Stomach (tissue), 9 donors: ENCODE data around the gene DNAH6. TPM values are rescaled to one million over a fixed set of nuclear protein-coding genes. Genes with fewer than 3 reads are reported as not detected.

Experiments used
- DNase-seq, 2 donors: peaks; one replicate each; pipeline versions ENCODE4 v3.0.0 to v3.0.0-alpha.2; 2013 to 2019
- H3K27ac ChIP-seq, 5 donors: fragments of 200-600 bp in 4 of 5; sonication (generic) in 4 of 5; one replicate each; pipeline ENCODE4 v1.5.1; 2013 to 2019; ENCODE audit warnings: mild to moderate bottlenecking in 1 of 5, moderate library complexity in 1 of 5
- H3K27me3 ChIP-seq, 3 donors: fragments of 200-600 bp; sonication (generic); one replicate each; pipeline ENCODE4 v1.5.1; 2017 to 2019; ENCODE audit warnings: mixed run types in 1 of 3
- H3K36me3 ChIP-seq, 4 donors: fragments of 200-600 bp; sonication (generic); 1 replicate in 3 of 4; 2 replicates in 1 of 4; pipeline ENCODE4 v1.5.1; 2016 to 2019
- H3K4me1 ChIP-seq, 4 donors: fragments of 200-600 bp; sonication (generic); one replicate each; pipeline ENCODE4 v1.5.1; 2016 to 2019
- H3K4me3 ChIP-seq, 4 donors: fragments of 200-600 bp; sonication (generic) in 3 of 4; one replicate each; pipeline ENCODE4 v1.5.1; 2016 to 2019; ENCODE audit warnings: mild to moderate bottlenecking in 1 of 4
- H3K9me3 ChIP-seq, 4 donors: fragments of 200-600 bp; sonication (generic); one replicate each; pipeline ENCODE4 v1.5.1; 2016 to 2019
- CTCF ChIP-seq, 7 experiments: fragments of 450-650 bp in 4 of 7; fragments of 200-600 bp in 3 of 7; sonication (generic) in 3 of 7; IDR thresholded peaks; one replicate each; pipeline ENCODE4 v1.5.1; 2016 to 2019; ENCODE audit warnings: antibody characterized with exemption in 7 of 7, control low read depth in 2 of 7, mild to moderate bottlenecking in 1 of 7
- EP300 ChIP-seq: sonication (generic); formaldehyde crosslinking; IDR thresholded peaks from one replicate; pipeline ENCODE4 v1.6.1; 2017; ENCODE audit warnings: antibody characterized with exemption
- POLR2A ChIP-seq, 4 donors: fragments of 450-650 bp; IDR thresholded peaks; one replicate each; pipeline ENCODE4 v1.6.1; 2016; ENCODE audit warnings: antibody characterized with exemption in 4 of 4, control low read depth in 2 of 4, mild to moderate bottlenecking in 1 of 4, moderate library complexity in 1 of 4
- POLR2AphosphoS5 ChIP-seq, 3 donors: sonication (generic); formaldehyde crosslinking; IDR thresholded peaks; one replicate each; pipeline ENCODE4 v1.6.1; 2016; ENCODE audit warnings: antibody characterized with exemption in 3 of 3
- WGBS, 5 donors: extraction: QIAGEN DNeasy Blood & Tissue Kit in 3 of 5; methylation state at CpG; one replicate each; pipeline versions ENCODE4 v1.1.5 to v1.1.7; 2013 to 2018; 5-methylcytosine and 5-hydroxymethylcytosine counted together
- intact Hi-C: fragments of 100-400 bp; cut with DNase I; formaldehyde crosslinking; loops from one replicate; pipeline ENCODE4 v1.15.1; 2023; ENCODE audit warnings: low total_unique reads
- polyA plus RNA-seq, 3 donors: library from polyadenylated mRNA; stranded (reverse); fragments of 200-250 nt; gene quantifications; one replicate each; pipeline ENCODE4 v1.2.3, GENCODE V29; 2013
- total RNA-seq, 5 donors: library from RNA; depleted of rRNA; stranded (reverse); fragments of >200 nt; gene quantifications; one replicate each; pipeline versions ENCODE4 v1.1.0 to v1.2.3, GENCODE V29; 2014 to 2016
- donor health status: healthy with polysubstance abuse.
- donor health status: Bipolar disorder and iron deficiency.
- donor health status: healthy.

The DNAH6 gene
- total and polyA plus RNA-seq, 8 donors = 0.15 to 4.5 (median 0.44) TPM

GRCh38 chr2:84800194-84800805 lies 284.0 kb downstream of the DNAH6 start:
- 44 to 79% (median 71%) methylated on average over 1 of the region's 1 CpG for WGBS, 5 donors
- peaks cover 0 to 12% (median 5%) of the 10 kb centered on the region in 4 donors for H3K9me3 ChIP-seq
- H3K4me1 ChIP-seq = peaks cover 0 to 3% (median 0%) of the 10 kb centered on the region in 4 donors
- no peak for TF ChIP-seq EP300
- no peak for TF ChIP-seq POLR2AphosphoS5 (IDR thresholded peaks at IDR 0.05)
- no peak for TF ChIP-seq POLR2A (IDR thresholded peaks at IDR 0.05)
- intact Hi-C loops = no loop called here
- no peaks in the 10 kb centered on the region for H3K27me3 ChIP-seq
- H3K36me3 ChIP-seq = no peaks in the 10 kb centered on the region
- H3K4me3 ChIP-seq = no peak overlapping the region
- no peak for DNase-seq
- H3K27ac ChIP-seq = no peak overlapping the region

- Histone ChIP-seq H3K4me3 (no peak overlapping the region), H3K27me3 (no peaks in the 10 kb centered on the region), H3K36me3 (no peaks in the 10 kb centered on the region), H3K4me1 (peaks cover 0 to 6% (median 3%) of the 10 kb centered on the region in 4 donors), H3K27ac (no peak overlapping the region), H3K9me3 (peaks cover 0 to 12% (median 5%) of the 10 kb centered on the region in 4 donors)
- WGBS, 5 donors = 81 to 88% (median 84%) methylated on average over 2 of the region's 2 CpGs
- no peak for TF ChIP-seq POLR2A (IDR thresholded peaks at IDR 0.05)
- no peak for TF ChIP-seq CTCF (IDR thresholded peaks at IDR 0.05)
- TF ChIP-seq POLR2AphosphoS5 (IDR thresholded peaks at IDR 0.05) = no peak
- TF ChIP-seq EP300 = no peak
- no peak for DNase-seq
- intact Hi-C loops = no loop called here
These were observed 285.5 kb downstream of the DNAH6 start for GRCh38 chr2:84801811-84802210.

- DNase-seq = no peak
- intact Hi-C loops = no loop called here
- H3K36me3 ChIP-seq = no peaks in the 10 kb centered on the region
- H3K4me1 ChIP-seq = peaks cover 0 to 16% (median 11%) of the 10 kb centered on the region in 4 donors
- H3K4me3 ChIP-seq = no peak overlapping the region
- 25 to 53% (median 31%) methylated on average over 1 of the region's 1 CpG for WGBS, 5 donors
- no peaks in the 10 kb centered on the region for H3K27me3 ChIP-seq
- peaks cover 0 to 12% (median 5%) of the 10 kb centered on the region in 4 donors for H3K9me3 ChIP-seq
- no peak overlapping the region for H3K27ac ChIP-seq
- no peak for TF ChIP-seq EP300
- TF ChIP-seq POLR2AphosphoS5 (IDR thresholded peaks at IDR 0.05) = no peak
- no peak for TF ChIP-seq CTCF (IDR thresholded peaks at IDR 0.05)
- TF ChIP-seq POLR2A (IDR thresholded peaks at IDR 0.05) = no peak
These were observed 289.1 kb downstream of the DNAH6 start for GRCh38 chr2:84805250-84805958.

- intact Hi-C loops = no loop called here
- H3K9me3 ChIP-seq = peaks cover 0 to 5% (median 2%) of the 10 kb centered on the region in 4 donors
- 9 to 27% (median 16%) methylated on average over 4 of the region's 4 CpGs for WGBS, 5 donors
- H3K27ac ChIP-seq = peak overlapping the region in 2 of 5 donors; percentile 26 to 34
- no peaks in the 10 kb centered on the region for H3K27me3 ChIP-seq
- no peaks in the 10 kb centered on the region for H3K36me3 ChIP-seq
- H3K4me1 ChIP-seq = peaks cover 0 to 16% (median 11%) of the 10 kb centered on the region in 4 donors
- no peak for TF ChIP-seq EP300
- no peak for TF ChIP-seq POLR2A (IDR thresholded peaks at IDR 0.05)
- no peak for TF ChIP-seq CTCF (IDR thresholded peaks at IDR 0.05)
- no peak for TF ChIP-seq POLR2AphosphoS5 (IDR thresholded peaks at IDR 0.05)
- no peak overlapping the region for H3K4me3 ChIP-seq
- DNase-seq = peak; percentile 60 to 63
These were observed 290.8 kb downstream of the DNAH6 start for GRCh38 chr2:84807063-84807485.
